Activated CD4-positive, alpha-beta memory T cell treated with anti-CD3 and anti-CD28 coated beads, Interleukin-2, amount 10 ng/mL, durations not matched to agents 7 days and 5 days (primary cell): Measurements from ENCODE around the gene MSH5. TPM values are rescaled to one million over a fixed set of nuclear protein-coding genes. Genes with fewer than 3 reads are reported as not detected.

Experiments used
- CTCF ChIA-PET: fragments of 350-600 bp; sonication (Branson Sonifier 250); formaldehyde crosslinking; loops from one replicate; lab custom pipeline; 2021; ENCODE audit warnings: antibody characterized with exemption, inconsistent platforms; lab: Charles Lee
- POLR2A ChIA-PET: fragments of 350-600 bp; sonication (Branson Sonifier 250); formaldehyde crosslinking; loops from one replicate; lab custom pipeline; 2021; ENCODE audit warnings: antibody characterized with exemption; lab: Charles Lee
- DNase-seq: peaks from one replicate; pipeline ENCODE4 v3.0.0-alpha.2; 2020
- H3K27ac Mint-ChIP-seq: one replicate; pipeline ENCODE4 v1.8.0; 2021; ENCODE audit warnings: mild to moderate bottlenecking, mixed read lengths
- H3K27me3 Mint-ChIP-seq: one replicate; pipeline ENCODE4 v1.8.0; 2021; ENCODE audit warnings: mixed read lengths
- H3K36me3 Mint-ChIP-seq: one replicate; pipeline ENCODE4 v1.8.0; 2021; ENCODE audit warnings: low read depth, mixed read lengths
- H3K4me1 Mint-ChIP-seq: one replicate; pipeline ENCODE4 v1.8.0; 2021; ENCODE audit warnings: mixed read lengths
- H3K4me3 Mint-ChIP-seq: one replicate; pipeline ENCODE4 v1.8.0; 2021; ENCODE audit warnings: mild to moderate bottlenecking, mixed read lengths
- H3K9me3 Mint-ChIP-seq: one replicate; pipeline ENCODE4 v1.8.0; 2021; ENCODE audit warnings: mixed read lengths
- total RNA-seq, 2 experiments: library from RNA; stranded (reverse); gene quantifications; one replicate each; pipeline ENCODE4 v1.2.3, GENCODE V29; 2021

Gene MSH5
- total RNA-seq, result 10 to 100 TPM; 60.1 to 63.2 TPM

DNA sequence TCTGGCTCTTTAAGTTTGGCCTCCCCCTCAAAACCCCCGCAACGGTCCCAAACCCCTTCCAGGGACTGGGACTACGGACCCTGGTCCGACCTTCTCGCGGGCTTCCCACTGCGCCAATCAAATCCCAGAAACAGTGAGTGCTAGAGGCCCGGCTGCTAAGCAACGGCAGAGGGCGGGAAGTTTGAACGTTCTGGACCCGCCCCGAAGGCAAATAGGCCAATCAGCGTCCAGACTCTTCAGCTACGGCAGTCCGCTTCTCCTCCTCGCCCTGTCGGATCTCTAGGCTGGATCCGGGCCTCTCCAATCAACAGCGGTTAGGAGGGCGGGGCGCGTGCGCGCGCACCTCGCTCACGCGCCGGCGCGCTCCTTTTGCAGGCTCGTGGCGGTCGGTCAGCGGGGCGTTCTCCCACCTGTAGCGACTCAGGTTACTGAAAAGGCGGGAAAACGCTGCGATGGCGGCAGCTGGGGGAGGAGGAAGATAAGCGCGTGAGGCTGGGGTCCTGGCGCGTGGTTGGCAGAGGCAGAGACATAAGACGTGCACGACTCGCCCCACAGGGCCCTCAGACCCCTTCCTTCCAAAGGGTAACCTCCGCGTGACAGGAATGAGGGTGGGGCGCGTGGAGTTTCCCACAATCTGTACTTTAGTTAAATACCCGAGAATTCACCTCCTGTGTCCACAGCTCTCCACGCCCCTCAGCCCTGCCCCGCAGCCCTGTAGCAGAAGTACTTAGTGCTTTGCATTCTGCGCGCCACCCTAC is at the start of gene MSH5:
Gene MSH5 (plus strand): TSS at position 367 of the 758 bp plus-strand sequence. CDS start 462 bp downstream, outside the sequence.
- Mint-ChIP-seq H3K27ac (peak within 1 kb of the TSS; percentile 95), H3K4me1 (peaks cover 52% of the 10 kb centered on the region), H3K27me3 (no peaks in the 10 kb centered on the region), H3K4me3 (peak within 1 kb of the TSS; percentile 99), H3K9me3 (no peaks in the 10 kb centered on the region), H3K36me3 (peaks cover 53% of the 10 kb centered on the region)
- ChIA-PET CTCF (interaction anchor here (0.6 to 7.8 kb wide), 18 partner anchors 10 to 133 kb away, joined by 3 to 88 read pairs (median 5); partner anchors contain the start of genes ABHD16A, BAG6, DDAH2 and HSPA1B), POLR2A (interaction anchor here (0.8 to 10.6 kb wide), 39 partner anchors 9 to 1232 kb away, joined by 3 to 130 read pairs (median 9); partner anchors contain the start of genes ABHD16A, BAG6, C6orf47 and CSNK2B)
- peak; percentile 98 for DNase-seq

DNA sequence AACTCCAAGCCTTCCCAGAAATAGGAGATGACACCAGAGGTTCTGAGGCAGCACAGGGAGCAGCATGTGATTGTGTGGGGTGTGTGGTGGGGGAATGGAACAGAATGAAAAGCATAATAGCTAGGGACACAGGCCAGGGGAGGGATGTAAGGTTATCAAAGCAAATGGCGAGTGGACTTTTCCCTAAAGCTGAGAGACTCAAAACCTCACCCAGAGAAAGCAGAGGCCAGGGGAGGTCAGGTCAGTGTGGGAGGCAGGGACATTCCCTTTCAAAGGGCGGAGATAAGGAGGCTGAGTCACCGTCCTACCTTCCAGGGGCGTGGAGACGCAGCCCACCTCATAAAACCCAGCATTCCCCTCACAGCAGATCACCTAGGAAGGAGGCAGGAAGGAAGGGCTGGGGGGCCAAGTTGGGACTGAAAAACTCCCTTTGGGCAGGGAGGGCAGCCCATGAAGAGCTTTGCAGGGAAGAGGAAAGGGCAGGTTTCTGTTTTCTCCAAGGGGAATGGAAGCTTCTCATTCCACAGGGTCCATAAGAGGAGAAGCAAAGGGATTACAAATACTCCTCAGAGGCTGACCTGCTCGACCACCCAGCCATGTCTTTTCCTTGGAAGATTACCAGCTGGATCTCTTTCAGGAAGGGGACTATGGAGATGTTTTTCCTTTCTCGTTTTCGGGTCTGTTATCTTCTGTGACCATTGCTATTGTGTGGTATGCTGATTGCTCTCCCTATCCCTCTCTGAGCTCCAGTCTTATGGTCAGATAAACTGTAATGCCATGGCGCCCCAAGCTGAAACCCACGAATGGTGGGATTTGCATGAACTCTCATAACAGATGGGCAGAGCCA is 49.4 kb upstream of the MSH5 start:
- Mint-ChIP-seq H3K27ac (peak overlapping the region; percentile 9), H3K27me3 (no peaks in the 10 kb centered on the region), H3K36me3 (peaks cover 51% of the 10 kb centered on the region), H3K9me3 (no peaks in the 10 kb centered on the region), H3K4me1 (peaks cover 3% of the 10 kb centered on the region), H3K4me3 (no peak overlapping the region)
- ChIA-PET CTCF (interaction anchor here (0.6 to 1.6 kb wide), 6 partner anchors 9 to 211 kb away, joined by 3 to 7 read pairs (median 4); partner anchors contain the start of genes CLIC1 and LY6G5C), POLR2A (interaction anchor here (1.0 to 4.1 kb wide), 5 partner anchors 9 to 49 kb away, joined by 3 to 15 read pairs (median 4); partner anchors contain the start of genes ABHD16A, LY6G5C and MSH5)
- DNase-seq, result no peak

DNA sequence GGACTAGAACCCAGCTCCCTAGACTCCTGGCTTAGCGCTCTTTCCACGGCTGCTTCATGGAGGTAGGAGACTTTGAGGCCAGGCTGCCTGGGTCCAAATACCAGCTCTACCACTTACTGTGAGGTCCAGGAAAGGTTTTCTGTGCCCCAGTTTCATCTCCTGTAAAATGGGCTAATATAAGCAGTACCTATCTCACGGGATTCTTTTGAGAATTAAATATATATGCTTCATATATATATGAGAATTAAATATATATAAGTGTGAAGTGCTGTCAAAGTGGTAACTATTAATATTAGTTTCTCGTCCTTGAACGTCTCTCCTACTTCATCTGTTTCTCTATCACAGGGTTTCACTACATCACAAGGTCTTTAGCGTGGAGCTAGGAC is 48.7 kb upstream of the MSH5 start:
- Mint-ChIP-seq H3K27ac (no peak overlapping the region), H3K9me3 (no peaks in the 10 kb centered on the region), H3K4me1 (peaks cover 3% of the 10 kb centered on the region), H3K4me3 (no peak overlapping the region), H3K36me3 (peaks cover 50% of the 10 kb centered on the region), H3K27me3 (no peaks in the 10 kb centered on the region)
- DNase-seq, result no peak
- ChIA-PET CTCF (interaction anchor here (0.7 to 1.6 kb wide), 2 partner anchors 10 to 46 kb away, joined by 4 to 7 read pairs; partner anchors contain the start of gene LY6G5C), POLR2A (interaction anchor here (1.2 to 4.1 kb wide), 4 partner anchors 10 to 49 kb away, joined by 3 to 15 read pairs (median 4); partner anchors contain the start of genes ABHD16A, LY6G5C and MSH5)

DNA sequence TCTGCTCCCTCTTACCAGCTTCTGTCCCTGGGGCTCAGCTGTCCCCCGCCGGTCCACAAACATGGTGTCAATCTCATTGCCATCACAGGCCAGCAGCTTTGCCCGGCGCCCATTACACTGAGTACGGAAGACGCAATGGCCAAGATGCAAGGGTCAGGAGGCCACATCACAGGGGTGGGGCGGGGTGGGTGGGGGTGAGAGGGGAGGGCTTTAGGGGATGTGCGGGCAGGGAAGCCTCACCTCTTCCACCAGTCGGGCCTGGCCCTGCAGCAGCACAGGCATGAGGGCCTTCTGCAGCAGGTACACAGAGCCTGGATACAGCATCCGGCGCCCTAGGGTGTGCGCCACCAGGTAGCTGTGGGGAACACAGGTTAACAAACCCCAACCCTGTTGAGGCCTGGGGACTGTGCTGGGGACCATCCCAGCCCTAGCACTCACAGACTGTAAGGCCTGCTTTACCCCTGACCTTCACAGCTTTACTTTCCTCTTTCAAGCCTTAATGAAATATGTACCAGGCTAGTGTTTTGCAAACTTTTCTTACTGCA is 48.2 kb upstream of the MSH5 start:
- H3K4me1 Mint-ChIP-seq, result peaks cover 3% of the 10 kb centered on the region
- H3K27ac Mint-ChIP-seq, result no peak overlapping the region
- no peaks in the 10 kb centered on the region for H3K9me3 Mint-ChIP-seq
- H3K4me3 Mint-ChIP-seq, result no peak overlapping the region
- no peaks in the 10 kb centered on the region for H3K27me3 Mint-ChIP-seq
- H3K36me3 Mint-ChIP-seq, result peaks cover 49% of the 10 kb centered on the region
- POLR2A ChIA-PET, result interaction anchor here (1.1 to 4.1 kb wide), 5 partner anchors 10 to 87 kb away, joined by 3 to 15 read pairs (median 4); partner anchors contain the start of genes ABHD16A and MSH5
- CTCF ChIA-PET, result no interaction called here
- no peak for DNase-seq

DNA sequence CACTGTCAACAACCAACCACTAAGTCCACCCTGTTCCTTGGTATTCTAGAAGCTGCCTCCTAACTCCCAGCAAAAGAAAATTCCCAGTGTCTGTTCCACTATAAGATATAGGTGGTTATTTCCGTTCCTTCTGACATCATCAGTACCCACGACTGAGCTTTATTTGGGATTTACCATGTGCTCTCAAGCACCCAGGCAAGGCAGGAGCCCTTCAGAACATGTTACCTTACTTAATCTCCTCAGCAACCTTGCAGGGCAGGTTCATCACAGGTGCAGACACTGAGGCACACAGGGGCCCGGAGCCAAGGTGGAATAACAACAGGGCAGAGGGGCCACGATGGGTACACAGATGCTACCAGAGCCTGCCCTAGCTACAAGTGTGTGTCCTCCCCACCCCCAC is 47.5 kb upstream of the MSH5 start:
- no peak for DNase-seq
- no peak overlapping the region for H3K4me3 Mint-ChIP-seq
- H3K27ac Mint-ChIP-seq, result no peak overlapping the region
- CTCF ChIA-PET, result no interaction called here
- peaks cover 7% of the 10 kb centered on the region for H3K4me1 Mint-ChIP-seq
- H3K27me3 Mint-ChIP-seq, result no peaks in the 10 kb centered on the region
- no peaks in the 10 kb centered on the region for H3K9me3 Mint-ChIP-seq
- peaks cover 55% of the 10 kb centered on the region for H3K36me3 Mint-ChIP-seq
- POLR2A ChIA-PET, result interaction anchor here (1.1 to 4.1 kb wide), 4 partner anchors 10 to 86 kb away, joined by 3 to 15 read pairs (median 4); partner anchors contain the start of genes ABHD16A and MSH5

DNA sequence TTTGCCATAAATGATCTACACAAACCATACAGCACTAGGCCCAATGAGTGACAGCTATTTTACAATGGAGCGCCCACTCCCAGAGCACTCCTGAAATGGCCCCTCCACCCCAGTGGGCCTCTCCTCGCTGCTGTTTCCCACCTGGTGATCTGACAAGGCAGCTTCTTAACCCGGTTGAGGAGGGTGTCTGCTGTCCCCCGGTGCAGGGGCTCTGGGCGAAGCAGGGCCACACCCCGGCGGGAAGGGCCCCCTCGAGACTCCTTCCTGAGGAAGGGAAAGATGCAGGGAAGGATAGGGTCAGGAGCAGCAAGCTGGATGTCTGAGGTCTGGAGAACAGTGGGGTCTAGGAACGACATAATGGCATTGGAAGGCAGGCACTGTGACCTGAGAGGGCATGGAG is 46.9 kb upstream of the MSH5 start:
- DNase-seq, result no peak
- H3K4me3 Mint-ChIP-seq, result no peak overlapping the region
- ChIA-PET POLR2A (interaction anchor here (1.3 to 4.1 kb wide), 2 partner anchors 10 to 11 kb away, joined by 3 to 15 read pairs; partner anchors contain the start of gene ABHD16A), CTCF (no interaction called here)
- no peaks in the 10 kb centered on the region for H3K27me3 Mint-ChIP-seq
- no peak overlapping the region for H3K27ac Mint-ChIP-seq
- peaks cover 54% of the 10 kb centered on the region for H3K36me3 Mint-ChIP-seq
- peaks cover 12% of the 10 kb centered on the region for H3K4me1 Mint-ChIP-seq
- H3K9me3 Mint-ChIP-seq, result no peaks in the 10 kb centered on the region

DNA sequence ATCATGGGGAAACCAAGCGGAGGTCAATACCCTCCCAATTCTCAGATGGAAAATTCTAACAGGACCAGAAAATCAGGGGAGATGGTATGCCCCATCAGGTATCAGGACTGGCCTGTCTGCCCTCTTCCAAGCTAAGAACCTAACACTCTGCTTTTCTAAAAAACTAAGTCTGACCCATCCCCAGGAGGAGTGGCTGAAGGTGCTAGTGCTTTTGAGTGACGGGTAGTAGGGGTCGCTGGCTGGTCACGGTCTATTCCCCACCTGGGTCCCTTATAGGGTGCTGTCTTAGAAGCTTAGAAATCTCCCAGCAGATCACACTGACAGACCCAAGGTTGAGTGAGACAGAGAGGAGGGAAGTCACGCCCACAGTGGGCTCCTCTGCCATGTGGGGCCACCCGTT is 46.3 kb upstream of the MSH5 start:
- Mint-ChIP-seq H3K9me3 (no peaks in the 10 kb centered on the region), H3K36me3 (peaks cover 55% of the 10 kb centered on the region), H3K4me1 (peaks cover 15% of the 10 kb centered on the region), H3K4me3 (no peak overlapping the region), H3K27ac (no peak overlapping the region), H3K27me3 (no peaks in the 10 kb centered on the region)
- DNase-seq, result no peak
- ChIA-PET CTCF (interaction anchor here (0.9 kb wide), 1 partner anchor 12 kb away, joined by 3 read pairs; no protein-coding TSS in a partner anchor), POLR2A (interaction anchor here (1.9 kb wide), 2 partner anchors 15 to 45 kb away, joined by 4 to 8 read pairs; no protein-coding TSS in a partner anchor)

DNA sequence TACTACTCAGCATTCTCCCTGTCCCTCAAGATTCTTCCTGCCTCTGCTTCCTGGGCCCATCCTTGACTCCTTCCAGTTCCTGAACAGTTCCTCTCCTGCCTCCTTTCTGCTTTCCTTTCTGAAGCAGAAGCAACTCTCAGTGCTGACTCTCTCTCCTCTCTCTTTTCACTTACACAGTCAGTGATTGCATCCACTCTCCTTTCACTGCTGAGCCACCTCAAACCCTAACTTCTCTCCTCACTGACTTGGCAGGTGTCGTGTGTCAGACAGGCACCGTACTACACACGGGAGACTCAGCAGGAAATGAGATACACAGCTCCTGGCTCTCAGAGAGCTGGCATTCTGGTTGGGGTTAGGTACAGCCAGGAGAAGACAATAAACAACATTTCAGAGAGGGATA is 42.2 kb upstream of the MSH5 start:
- ChIA-PET CTCF (interaction anchor here (1.4 kb wide), 1 partner anchor 41 kb away, joined by 5 read pairs; no protein-coding TSS in a partner anchor), POLR2A (interaction anchor here (0.5 kb wide), 1 partner anchor 189 kb away, joined by 3 read pairs; no protein-coding TSS in a partner anchor)
- Mint-ChIP-seq H3K27ac (peak overlapping the region; percentile 22), H3K36me3 (peaks cover 53% of the 10 kb centered on the region), H3K9me3 (no peaks in the 10 kb centered on the region), H3K4me3 (no peak overlapping the region), H3K4me1 (peaks cover 35% of the 10 kb centered on the region), H3K27me3 (no peaks in the 10 kb centered on the region)
- DNase-seq, result no peak

DNA sequence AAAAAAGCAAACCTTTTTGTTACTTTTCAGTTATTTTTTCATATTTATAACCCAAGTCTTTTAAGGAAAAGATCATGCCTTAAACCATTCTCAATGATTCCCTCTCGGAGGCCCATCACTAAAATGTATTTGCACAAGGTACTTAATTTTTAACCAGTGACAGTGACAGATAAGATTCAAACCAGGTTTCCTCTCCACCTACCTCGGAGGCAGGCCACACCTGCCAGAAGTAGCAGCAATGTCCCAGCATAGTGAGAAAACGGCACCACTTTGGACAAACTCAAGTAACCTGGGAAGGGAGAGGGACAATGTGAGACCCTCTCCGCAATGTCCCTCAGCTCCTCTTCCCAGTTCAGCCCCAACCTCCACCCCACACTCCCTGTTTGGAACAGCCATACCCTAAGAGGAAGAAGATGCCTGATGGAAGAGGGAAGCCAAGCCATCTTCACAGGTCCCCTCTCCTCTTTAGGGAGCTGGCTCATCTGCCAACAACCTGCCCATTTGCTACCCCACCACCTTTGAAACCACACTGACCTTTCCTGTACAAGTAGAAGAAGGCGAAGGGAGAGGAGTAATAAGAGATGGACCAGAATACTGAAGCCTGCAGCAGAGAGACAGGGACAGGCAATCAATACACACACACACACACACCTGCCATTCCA is 38.9 kb upstream of the MSH5 start:
- no peak for DNase-seq
- Mint-ChIP-seq H3K4me1 (peaks cover 43% of the 10 kb centered on the region), H3K36me3 (peaks cover 30% of the 10 kb centered on the region), H3K27ac (peak overlapping the region; percentile 12), H3K27me3 (no peaks in the 10 kb centered on the region), H3K4me3 (peak overlapping the region; percentile 98), H3K9me3 (no peaks in the 10 kb centered on the region)
- POLR2A ChIA-PET, result interaction anchor here (1.2 kb wide), 1 partner anchor 17 kb away, joined by 3 read pairs; no protein-coding TSS in a partner anchor
- CTCF ChIA-PET, result interaction anchor here (0.8 kb wide), 1 partner anchor 69 kb away, joined by 3 read pairs; no protein-coding TSS in a partner anchor

DNA sequence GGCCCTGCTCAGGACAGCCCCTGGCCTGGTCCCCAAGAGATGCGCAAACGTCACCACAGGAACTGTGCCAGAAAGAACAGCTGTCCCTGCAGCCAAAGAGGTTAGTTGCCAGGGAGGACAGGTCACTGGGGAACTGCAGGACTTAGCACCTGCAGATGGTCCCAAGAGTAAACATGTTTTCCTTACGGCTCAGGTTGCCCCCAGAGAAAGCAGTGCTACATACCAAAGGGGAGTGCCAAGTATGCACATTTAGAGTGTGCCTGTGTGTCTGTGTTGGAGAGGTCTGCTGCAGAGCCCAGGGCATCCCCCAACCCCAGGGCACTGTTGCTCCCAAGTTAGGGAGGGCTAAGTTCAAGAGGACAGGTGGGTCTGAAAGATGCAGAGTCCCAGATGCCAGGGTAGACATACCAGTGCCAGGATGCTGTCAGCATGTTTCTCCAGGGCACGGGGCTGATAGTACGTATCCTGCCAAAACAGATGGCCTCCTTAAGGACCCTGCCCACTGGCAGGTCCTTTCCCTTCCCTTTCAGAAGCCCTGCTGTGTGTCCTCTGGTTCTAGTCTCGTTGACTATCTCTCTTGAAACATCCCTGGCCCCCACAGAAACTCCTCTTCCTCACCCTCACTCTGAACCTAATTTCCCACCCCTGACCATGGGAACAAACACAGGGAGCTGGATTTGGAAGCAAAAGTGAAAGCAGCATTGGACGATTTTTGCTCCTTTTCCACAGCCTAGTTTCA is 38.0 kb upstream of the MSH5 start:
- H3K36me3 Mint-ChIP-seq, result peaks cover 25% of the 10 kb centered on the region
- H3K9me3 Mint-ChIP-seq, result no peaks in the 10 kb centered on the region
- H3K27ac Mint-ChIP-seq, result peak overlapping the region; percentile 95
- peak overlapping the region; percentile 98 for H3K4me3 Mint-ChIP-seq
- H3K4me1 Mint-ChIP-seq, result peaks cover 42% of the 10 kb centered on the region
- ChIA-PET CTCF (interaction anchor here (0.6 to 2.6 kb wide), 3 partner anchors 37 to 128 kb away, joined by 3 to 18 read pairs (median 4); partner anchors contain the start of gene MSH5), POLR2A (interaction anchor here (0.7 to 3.7 kb wide), 13 partner anchors 10 to 196 kb away, joined by 3 to 73 read pairs (median 7); partner anchors contain the start of genes BAG6, C6orf47, CLIC1 and CSNK2B)
- DNase-seq, result no peak
- H3K27me3 Mint-ChIP-seq, result no peaks in the 10 kb centered on the region
